Sigmoid colon (tissue), 7 donors: Measurements from ENCODE around the gene CD63. TPM values are rescaled to one million over a fixed set of nuclear protein-coding genes. Genes with fewer than 3 reads are reported as not detected.
"Not testable (repeated sequence)": the region's sequence is repeated elsewhere in the genome, so short reads cannot be mapped to it uniquely, and the experiment has no call there.

Experiments
- DNase-seq: peaks from one replicate; pipeline ENCODE4 v3.0.0-alpha.2; 2019
- H3K27ac ChIP-seq, 4 donors: fragments of 200-600 bp; sonication (generic); one replicate each; pipeline ENCODE4 v1.5.1; 2016 to 2019; ENCODE audit warnings: mild to moderate bottlenecking in 1 of 4
- H3K27me3 ChIP-seq, 3 donors: fragments of 200-600 bp; sonication (generic); one replicate each; pipeline ENCODE4 v1.5.1; 2019; ENCODE audit warnings: mild to moderate bottlenecking in 1 of 3
- H3K36me3 ChIP-seq, 4 donors: fragments of 200-600 bp; sonication (generic); one replicate each; pipeline ENCODE4 v1.5.1; 2016 to 2019
- H3K4me1 ChIP-seq, 4 donors: fragments of 200-600 bp; sonication (generic); one replicate each; pipeline ENCODE4 v1.5.1; 2017 to 2019
- H3K4me3 ChIP-seq, 4 donors: fragments of 200-600 bp; sonication (generic); one replicate each; pipeline ENCODE4 v1.5.1; 2017 to 2019; ENCODE audit warnings: mild to moderate bottlenecking in 2 of 4, moderate library complexity in 1 of 4
- H3K9me3 ChIP-seq, 4 donors: fragments of 200-600 bp in 3 of 4; sonication (generic) in 3 of 4; one replicate each; pipeline versions ENCODE4 v1.5.1 to v1.6.1; 2013 to 2019
- EP300 ChIP-seq, 4 donors: sonication (generic); formaldehyde crosslinking; IDR thresholded peaks; one replicate each; pipeline ENCODE4 v1.6.1; 2017; ENCODE audit warnings: antibody characterized with exemption in 4 of 4
- POLR2A ChIP-seq, 2 donors: fragments of 450-650 bp; IDR thresholded peaks; one replicate each; pipeline ENCODE4 v1.6.1; 2016; ENCODE audit warnings: antibody characterized with exemption in 2 of 2, mild to moderate bottlenecking in 2 of 2, moderate library complexity in 2 of 2
- POLR2AphosphoS5 ChIP-seq, 4 donors: sonication (generic); formaldehyde crosslinking; IDR thresholded peaks; one replicate each; pipeline ENCODE4 v1.6.1; 2017; ENCODE audit warnings: antibody characterized with exemption in 4 of 4
- WGBS, 2 donors: extraction: QIAGEN DNeasy Blood & Tissue Kit; methylation state at CpG; one replicate each; pipeline ENCODE4 v1.1.7; 2013; 5-methylcytosine and 5-hydroxymethylcytosine counted together
- intact Hi-C: fragments of 100-400 bp; cut with DNase I; formaldehyde crosslinking; loops from one replicate; pipeline ENCODE4 v1.15.1; 2023
- polyA plus RNA-seq, 3 donors: library from polyadenylated mRNA; stranded (reverse); fragments of 200-250 nt; gene quantifications; one replicate each; pipeline ENCODE4 v1.2.3, GENCODE V29; 2013
- total RNA-seq, 4 donors: library from RNA; depleted of rRNA; stranded (reverse); fragments of >200 nt; gene quantifications; one replicate each; pipeline ENCODE4 v1.1.0, GENCODE V29; 2016
- TF ChIP-seq, protein P1 (sequence below), 4 experiments: fragments of 450-650 bp in 3 of 4; fragments of 200-600 bp in 1 of 4; IDR thresholded peaks; one replicate each; pipeline ENCODE4 v1.5.1; 2016 to 2019; ENCODE audit warnings: antibody characterized with exemption in 4 of 4, mild to moderate bottlenecking in 3 of 4, moderate library complexity in 2 of 4
- donor health status: healthy with polysubstance abuse.
- donor health status: Bipolar disorder and iron deficiency.
- donor health status: healthy.

The CD63 gene
- total and polyA plus RNA-seq, 7 donors = 450 to 1,058 (median 842) TPM

DNA sequence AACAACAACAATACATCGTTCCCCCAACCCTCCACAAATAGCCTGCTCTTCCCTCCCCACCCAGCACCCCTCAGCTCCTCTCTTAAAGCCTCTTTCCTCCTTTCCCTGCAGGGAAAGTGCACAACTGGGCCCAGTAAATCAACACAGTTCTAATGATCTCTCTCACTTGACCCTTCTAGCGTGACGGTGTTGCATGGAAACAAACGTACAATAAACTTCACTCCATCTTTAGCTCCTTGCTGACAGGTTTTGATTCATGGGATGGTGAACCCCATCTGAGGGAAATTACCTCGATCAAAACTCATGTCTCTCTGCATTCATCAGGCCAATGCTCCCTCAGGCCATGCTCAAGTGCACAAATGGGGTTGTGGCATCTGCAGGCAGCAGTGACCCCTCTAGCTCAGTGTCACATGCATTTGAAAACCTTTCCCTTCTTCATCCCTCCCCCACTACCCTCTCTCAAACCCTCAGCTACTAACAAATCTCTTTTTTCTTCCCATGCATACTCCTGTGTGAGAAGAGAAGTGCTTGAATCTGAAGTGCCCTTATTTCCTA, 37.0 kb upstream of the CD63 start:
- 85 to 88% methylated on average over 5 of the region's 5 CpGs for WGBS, 2 donors
- Histone ChIP-seq H3K27ac (no peak overlapping the region), H3K27me3 (no peaks in the 10 kb centered on the region), H3K4me3 (no peak overlapping the region), H3K36me3 (peaks cover 0 to 42% (median under 1%) of the 10 kb centered on the region in 4 donors), H3K4me1 (no peaks in the 10 kb centered on the region), H3K9me3 (no peaks in the 10 kb centered on the region)
- no peak for DNase-seq
- TF ChIP-seq, protein P1, sequence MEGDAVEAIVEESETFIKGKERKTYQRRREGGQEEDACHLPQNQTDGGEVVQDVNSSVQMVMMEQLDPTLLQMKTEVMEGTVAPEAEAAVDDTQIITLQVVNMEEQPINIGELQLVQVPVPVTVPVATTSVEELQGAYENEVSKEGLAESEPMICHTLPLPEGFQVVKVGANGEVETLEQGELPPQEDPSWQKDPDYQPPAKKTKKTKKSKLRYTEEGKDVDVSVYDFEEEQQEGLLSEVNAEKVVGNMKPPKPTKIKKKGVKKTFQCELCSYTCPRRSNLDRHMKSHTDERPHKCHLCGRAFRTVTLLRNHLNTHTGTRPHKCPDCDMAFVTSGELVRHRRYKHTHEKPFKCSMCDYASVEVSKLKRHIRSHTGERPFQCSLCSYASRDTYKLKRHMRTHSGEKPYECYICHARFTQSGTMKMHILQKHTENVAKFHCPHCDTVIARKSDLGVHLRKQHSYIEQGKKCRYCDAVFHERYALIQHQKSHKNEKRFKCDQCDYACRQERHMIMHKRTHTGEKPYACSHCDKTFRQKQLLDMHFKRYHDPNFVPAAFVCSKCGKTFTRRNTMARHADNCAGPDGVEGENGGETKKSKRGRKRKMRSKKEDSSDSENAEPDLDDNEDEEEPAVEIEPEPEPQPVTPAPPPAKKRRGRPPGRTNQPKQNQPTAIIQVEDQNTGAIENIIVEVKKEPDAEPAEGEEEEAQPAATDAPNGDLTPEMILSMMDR (IDR thresholded peaks at IDR 0.05) = no peak
- TF ChIP-seq POLR2AphosphoS5 (IDR thresholded peaks at IDR 0.05) (no peak), EP300 (IDR thresholded peaks at IDR 0.05) (no peak), POLR2A (IDR thresholded peaks at IDR 0.05) (no peak)
- intact Hi-C loops = no loop called here

- Histone ChIP-seq H3K36me3 (peaks cover 6 to 55% (median 14%) of the 10 kb centered on the region in 4 donors), H3K27me3 (no peaks in the 10 kb centered on the region), H3K4me1 (no peaks in the 10 kb centered on the region), H3K4me3 (no peak overlapping the region), H3K27ac (no peak overlapping the region), H3K9me3 (no peaks in the 10 kb centered on the region)
- no peak for TF ChIP-seq POLR2A (IDR thresholded peaks at IDR 0.05)
- no peak for TF ChIP-seq POLR2AphosphoS5 (IDR thresholded peaks at IDR 0.05)
- TF ChIP-seq, protein P1 (IDR thresholded peaks at IDR 0.05) = no peak
- no peak for TF ChIP-seq EP300 (IDR thresholded peaks at IDR 0.05)
- DNase-seq = no peak
- intact Hi-C loops = no loop called here
Measured at GRCh38 chr12:55762646-55763045, 33.8 kb upstream of the CD63 start.

GRCh38 chr12:55760663-55761062, 31.9 kb upstream of the CD63 start:
- 90 to 95% methylated on average over 6 of the region's 6 CpGs for WGBS, 2 donors
- H3K4me3 ChIP-seq = no peak overlapping the region
- H3K27me3 ChIP-seq = no peaks in the 10 kb centered on the region
- intact Hi-C loops = no loop called here
- DNase-seq = no peak
- no peaks in the 10 kb centered on the region for H3K4me1 ChIP-seq
- H3K36me3 ChIP-seq = peaks cover 13 to 67% (median 23%) of the 10 kb centered on the region in 4 donors
- no peak overlapping the region for H3K27ac ChIP-seq
- TF ChIP-seq POLR2A (IDR thresholded peaks at IDR 0.05) = no peak
- TF ChIP-seq POLR2AphosphoS5 (IDR thresholded peaks at IDR 0.05) = no peak
- no peak for TF ChIP-seq EP300 (IDR thresholded peaks at IDR 0.05)
- TF ChIP-seq, protein P1 (IDR thresholded peaks at IDR 0.05) = no peak
- H3K9me3 ChIP-seq = no peaks in the 10 kb centered on the region

GRCh38 chr12:55758575-55758974, 29.8 kb upstream of the CD63 start:
- H3K27me3 ChIP-seq, H3K4me3 ChIP-seq, DNase-seq, H3K4me1 ChIP-seq, H3K9me3 ChIP-seq, H3K27ac ChIP-seq, intact Hi-C loops: not testable (repeated sequence)
- 96 to 98% methylated on average over 4 of the region's 4 CpGs for WGBS, 2 donors
- H3K36me3 ChIP-seq = peaks cover 13 to 85% (median 23%) of the 10 kb centered on the region in 4 donors

- peaks cover 15 to 85% (median 23%) of the 10 kb centered on the region in 4 donors for H3K36me3 ChIP-seq
- TF ChIP-seq, protein P1 (IDR thresholded peaks at IDR 0.05) = no peak
- no peak for TF ChIP-seq POLR2AphosphoS5 (IDR thresholded peaks at IDR 0.05)
- no peak for TF ChIP-seq POLR2A (IDR thresholded peaks at IDR 0.05)
- no peak for TF ChIP-seq EP300 (IDR thresholded peaks at IDR 0.05)
Measured at GRCh38 chr12:55757701-55758100, 28.9 kb upstream of the CD63 start.

More at GRCh38 chr12:55757701-55758100, 28.9 kb upstream of the CD63 start:
- no peak overlapping the region for H3K4me3 ChIP-seq
- H3K27me3 ChIP-seq = no peaks in the 10 kb centered on the region
- intact Hi-C loops = no loop called here
- DNase-seq = no peak
- peaks cover 0 to 4% (median 0%) of the 10 kb centered on the region in 4 donors for H3K4me1 ChIP-seq
- WGBS, 2 donors = 77 to 78% methylated on average over 2 of the region's 2 CpGs
- H3K27ac ChIP-seq = no peak overlapping the region
- H3K9me3 ChIP-seq = no peaks in the 10 kb centered on the region
